Kidney epithelial cell (primary cell): Measurements from ENCODE around the gene DMAC1. TPM values are rescaled to one million over a fixed set of nuclear protein-coding genes. Genes with fewer than 3 reads are reported as not detected.

Experiments used
- DNase-seq: peaks from one replicate; pipeline ENCODE4 v3.0.0-alpha.2; 2010; ENCODE audit warnings: low read depth
- H3K27me3 ChIP-seq: 2 replicates; pipeline ENCODE4 v1.6.0; 2011; ENCODE audit warnings: low read length; ENCODE audit not compliant: control insufficient read depth, insufficient read depth
- H3K36me3 ChIP-seq: 2 replicates; pipeline ENCODE4 v1.5.1; 2011; ENCODE audit warnings: low read length; ENCODE audit not compliant: control insufficient read depth, insufficient read depth
- H3K4me3 ChIP-seq: 2 replicates; pipeline ENCODE4 v1.5.1; 2011; ENCODE audit warnings: low read depth, mild to moderate bottlenecking, control low read depth, low read length
- total RNA-seq: library from RNA; depleted of rRNA; stranded (reverse); fragments of >200 nt; gene quantifications from 2 replicates; pipeline ENCODE4 v1.2.3, GENCODE V29; 2015
- TF ChIP-seq, protein P1 (sequence below): IDR thresholded peaks from 2 replicates; pipeline ENCODE4 v1.5.1; 2011; ENCODE audit warnings: mild to moderate bottlenecking, moderate library complexity, low read length, control low read depth, inconsistent platforms; ENCODE audit not compliant: insufficient read depth, poor library complexity, severe bottlenecking

The DMAC1 gene
- total RNA-seq, 1 donor from 2014 or later = 15.3 TPM

DNA sequence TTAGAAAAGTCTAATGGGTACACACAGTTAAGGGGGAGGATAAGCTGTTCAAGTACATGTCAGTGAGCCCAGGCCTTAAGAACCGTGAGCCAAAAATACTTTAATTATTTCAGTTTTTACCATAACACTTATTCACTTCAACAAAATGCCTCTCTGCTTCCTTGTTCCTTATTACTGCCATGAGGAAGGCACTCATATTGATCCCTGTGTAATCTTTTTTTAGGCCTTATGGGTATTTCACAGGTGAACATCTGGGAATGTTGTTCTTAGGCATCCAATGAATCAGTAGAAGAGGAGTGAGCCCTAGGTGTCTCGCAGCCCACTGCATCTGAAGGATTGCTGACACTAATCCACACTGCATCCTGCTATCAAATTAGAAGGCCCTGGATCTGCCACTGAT, 13.5 kb upstream of the DMAC1 start:
- TF ChIP-seq, protein P1, sequence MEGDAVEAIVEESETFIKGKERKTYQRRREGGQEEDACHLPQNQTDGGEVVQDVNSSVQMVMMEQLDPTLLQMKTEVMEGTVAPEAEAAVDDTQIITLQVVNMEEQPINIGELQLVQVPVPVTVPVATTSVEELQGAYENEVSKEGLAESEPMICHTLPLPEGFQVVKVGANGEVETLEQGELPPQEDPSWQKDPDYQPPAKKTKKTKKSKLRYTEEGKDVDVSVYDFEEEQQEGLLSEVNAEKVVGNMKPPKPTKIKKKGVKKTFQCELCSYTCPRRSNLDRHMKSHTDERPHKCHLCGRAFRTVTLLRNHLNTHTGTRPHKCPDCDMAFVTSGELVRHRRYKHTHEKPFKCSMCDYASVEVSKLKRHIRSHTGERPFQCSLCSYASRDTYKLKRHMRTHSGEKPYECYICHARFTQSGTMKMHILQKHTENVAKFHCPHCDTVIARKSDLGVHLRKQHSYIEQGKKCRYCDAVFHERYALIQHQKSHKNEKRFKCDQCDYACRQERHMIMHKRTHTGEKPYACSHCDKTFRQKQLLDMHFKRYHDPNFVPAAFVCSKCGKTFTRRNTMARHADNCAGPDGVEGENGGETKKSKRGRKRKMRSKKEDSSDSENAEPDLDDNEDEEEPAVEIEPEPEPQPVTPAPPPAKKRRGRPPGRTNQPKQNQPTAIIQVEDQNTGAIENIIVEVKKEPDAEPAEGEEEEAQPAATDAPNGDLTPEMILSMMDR = no peak
- H3K36me3 ChIP-seq = no peaks in the 10 kb centered on the region
- H3K27me3 ChIP-seq = no peaks in the 10 kb centered on the region
- DNase-seq = no peak
- H3K4me3 ChIP-seq = no peak overlapping the region

DNA sequence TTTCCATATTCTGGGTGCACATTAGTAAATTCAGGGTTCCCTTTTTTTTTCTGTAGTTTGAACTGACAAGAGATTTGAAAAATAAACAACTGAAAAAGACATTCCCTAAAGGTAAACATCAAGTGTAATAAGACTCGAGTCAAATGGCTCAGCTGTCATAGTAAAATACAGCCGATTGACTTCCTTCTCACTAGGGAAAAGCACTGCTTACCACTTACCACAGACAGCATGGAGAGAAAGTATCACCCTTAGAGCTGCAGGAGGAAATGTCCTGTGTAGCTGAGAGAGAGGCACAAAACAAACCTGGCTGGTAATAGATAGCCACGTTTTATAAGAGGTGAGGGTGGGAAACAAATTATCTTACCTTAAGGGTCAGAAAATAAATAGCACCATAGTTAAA, 12.1 kb upstream of the DMAC1 start:
- DNase-seq = no peak
- Histone ChIP-seq H3K36me3 (no peaks in the 10 kb centered on the region), H3K27me3 (no peaks in the 10 kb centered on the region), H3K4me3 (no peak overlapping the region)
- TF ChIP-seq, protein P1 = no peak

DNA sequence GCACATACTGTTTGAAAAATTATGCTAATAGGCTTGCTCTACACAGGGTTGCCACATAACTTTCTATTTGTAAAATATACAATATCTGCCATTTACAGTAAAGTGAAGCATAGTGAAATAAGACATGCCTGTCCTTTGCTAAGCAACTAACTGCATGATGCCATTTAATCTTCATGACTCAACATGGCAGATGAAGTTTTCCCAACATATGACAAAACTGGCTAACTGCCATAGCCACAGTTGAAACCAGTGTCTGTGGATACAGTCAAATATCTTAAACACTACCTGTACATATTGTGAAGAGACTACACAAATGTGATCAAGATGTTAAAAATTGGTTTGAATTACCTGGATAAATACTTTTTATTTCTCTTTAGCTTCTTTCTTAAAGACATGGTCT, 3.1 kb upstream of the DMAC1 start:
- Histone ChIP-seq H3K36me3 (no peaks in the 10 kb centered on the region), H3K27me3 (no peaks in the 10 kb centered on the region), H3K4me3 (no peak overlapping the region)
- TF ChIP-seq, protein P1 = no peak
- no peak for DNase-seq

DNA sequence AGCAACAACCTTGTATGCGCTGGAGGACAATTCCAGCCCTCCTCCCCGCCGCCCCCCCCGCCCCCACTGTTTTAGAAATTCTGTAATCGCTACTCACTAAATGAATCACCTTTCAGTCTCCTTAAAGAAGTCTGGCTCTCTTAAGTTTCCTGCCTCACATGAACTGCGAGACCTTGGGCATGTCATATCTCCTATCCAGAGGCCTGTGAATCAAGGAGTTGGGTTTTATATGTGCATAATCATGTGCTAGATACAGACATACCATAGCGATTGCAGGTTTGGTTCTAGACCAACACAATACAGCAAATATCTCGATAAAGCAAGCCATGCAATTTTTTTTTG, 337 bp upstream of the DMAC1 start:
- no peak for DNase-seq
- TF ChIP-seq, protein P1 = no peak
- Histone ChIP-seq H3K4me3 (peak overlapping the region; percentile 87), H3K27me3 (no peaks in the 10 kb centered on the region), H3K36me3 (no peaks in the 10 kb centered on the region)

DNA sequence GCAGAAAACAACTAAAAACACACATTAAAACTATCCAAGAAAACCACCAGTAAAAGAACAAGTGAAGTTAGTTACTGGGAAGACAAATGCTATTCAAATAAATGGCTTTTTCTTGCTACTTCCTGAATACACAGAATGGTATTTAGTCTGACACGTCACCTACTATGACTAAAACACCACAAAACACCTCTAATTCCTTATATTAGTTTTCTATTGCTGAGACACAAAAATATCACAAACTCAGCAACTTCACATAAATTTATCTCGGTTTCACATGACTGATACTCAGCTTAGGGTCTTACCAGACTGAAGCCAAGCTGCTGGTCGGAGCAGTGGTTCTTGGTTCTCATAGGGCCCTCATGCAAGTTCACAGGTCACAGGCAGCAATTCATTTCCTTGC, 5.4 kb downstream of the DMAC1 start:
- Histone ChIP-seq H3K27me3 (no peaks in the 10 kb centered on the region), H3K4me3 (no peak overlapping the region), H3K36me3 (no peaks in the 10 kb centered on the region)
- TF ChIP-seq, protein P1 = no peak
- no peak for DNase-seq

DNA sequence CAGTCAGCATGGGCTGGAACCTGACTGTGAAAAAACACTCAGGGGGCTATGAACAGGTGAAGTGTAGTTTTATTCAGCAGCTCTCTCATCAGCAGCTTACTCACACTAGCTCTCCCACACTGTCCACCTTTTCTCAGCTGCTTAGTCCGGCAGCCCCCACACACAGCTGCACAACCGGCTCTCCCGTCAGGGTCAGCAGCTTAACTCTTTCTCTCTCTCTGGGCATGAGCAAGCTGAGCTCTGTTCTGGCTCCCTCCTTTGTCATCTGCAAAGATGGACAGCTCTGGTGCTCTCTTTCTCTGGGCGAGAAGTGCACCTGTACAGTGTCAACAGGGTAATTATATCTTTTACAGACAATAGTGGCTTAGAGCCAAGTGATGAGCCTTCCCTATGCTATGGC, 8.2 kb downstream of the DMAC1 start:
- no peak overlapping the region for H3K4me3 ChIP-seq
- no peak for DNase-seq
- H3K27me3 ChIP-seq = no peaks in the 10 kb centered on the region
- TF ChIP-seq, protein P1 = no peak
- no peaks in the 10 kb centered on the region for H3K36me3 ChIP-seq
